Measurements from ENCODE around the gene PRDX5. TPM values are rescaled to one million over a fixed set of nuclear protein-coding genes. Genes with fewer than 3 reads are reported as not detected.
A peak's percentile ranks its signal among the peaks of the same experiment; 100 is the strongest.

Gene PRDX5
- total RNA-seq, 5 donors from 2014 or later (not counting 1 experiment from before 2014, with no cell fraction given): 35.8 to 86.7 (median 71.7) TPM

GRCh38 chr11:64276653-64277431 is 41.1 kb upstream of the PRDX5 start:
- POLR2A ChIA-PET: no interaction called here

GRCh38 chr11:64278576-64279190 is 39.2 kb upstream of the PRDX5 start:
- WGBS (ENCODE audit: insufficient coverage): 87% methylated on average over 4 of the region's 8 CpGs
- H3K36me3 ChIP-seq (ENCODE audit: control insufficient read depth in 2 of 2, extremely low read depth in 1 of 2, insufficient read depth in 1 of 2, low read length in 1 of 2): peaks cover 2 to 25% of the 10 kb centered on the region in 2 donors
- H3K4me1 Mint-ChIP-seq: peaks cover 10 to 14% (median 13%) of the 10 kb centered on the region in 3 donors
- H3K27me3 ChIP-seq (replicated peaks in 1 of 2; ENCODE audit: control insufficient read depth in 2 of 2, extremely low read depth in 1 of 2, insufficient read depth in 2 of 2, low read length in 1 of 2): no peaks in the 10 kb centered on the region
- peaks cover 11% of the 10 kb centered on the region for H3K36me3 Mint-ChIP-seq
- DNase-seq (no peak), ATAC-seq (replicated peaks in 1 of 4) (no peak)
- no peaks in the 10 kb centered on the region for H3K27me3 Mint-ChIP-seq
- H3K27ac ChIP-seq (ENCODE audit: low read length): no peak overlapping the region
- no peak overlapping the region for H3K4me3 Mint-ChIP-seq
- no peaks in the 10 kb centered on the region for H3K9me3 ChIP-seq
- ChIA-PET POLR2A (no interaction called here), CTCF (interaction anchor here (0.7 to 0.9 kb wide), 2 partner anchors 69 to 93 kb away, joined by 4 read pairs; partner anchors contain the start of gene STIP1 (in 1 of the 2))
- no peak overlapping the region for H3K4me3 ChIP-seq (ENCODE audit: control insufficient read depth in 1 of 2, extremely low read depth in 1 of 2, low read length in 1 of 2)
- peaks cover 0 to 12% of the 10 kb centered on the region in 2 experiments for H3K4me1 ChIP-seq (ENCODE audit: control insufficient read depth in 1 of 2, extremely low read depth in 1 of 2, insufficient read depth in 2 of 2, low read length in 2 of 2)
- H3K27ac Mint-ChIP-seq: no peak overlapping the region
- no peaks in the 10 kb centered on the region for H3K9me3 Mint-ChIP-seq

More at GRCh38 chr11:64276653-64277431, 41.1 kb upstream of the PRDX5 start:
- Histone ChIP-seq H3K4me1 (ENCODE audit: control insufficient read depth in 1 of 2, extremely low read depth in 1 of 2, insufficient read depth in 2 of 2, low read length in 2 of 2) (peaks cover 0 to 7% of the 10 kb centered on the region in 2 experiments), H3K27me3 (replicated peaks in 1 of 2; ENCODE audit: control insufficient read depth in 2 of 2, extremely low read depth in 1 of 2, insufficient read depth in 2 of 2, low read length in 1 of 2) (no peaks in the 10 kb centered on the region), H3K9me3 (no peaks in the 10 kb centered on the region), H3K27ac (ENCODE audit: low read length) (no peak overlapping the region), H3K36me3 (ENCODE audit: control insufficient read depth in 2 of 2, extremely low read depth in 1 of 2, insufficient read depth in 1 of 2, low read length in 1 of 2) (peaks cover 6 to 18% of the 10 kb centered on the region in 2 donors), H3K4me3 (ENCODE audit: control insufficient read depth in 1 of 2, extremely low read depth in 1 of 2, low read length in 1 of 2) (no peak overlapping the region)
- Mint-ChIP-seq H3K9me3 (no peaks in the 10 kb centered on the region), H3K4me3 (no peak overlapping the region), H3K27me3 (no peaks in the 10 kb centered on the region), H3K36me3 (peaks cover 11% of the 10 kb centered on the region), H3K27ac (no peak overlapping the region), H3K4me1 (peaks cover 2 to 8% (median 6%) of the 10 kb centered on the region in 3 donors)
- ATAC-seq (replicated peaks in 1 of 4): no peak
- DNase-seq: no peak
- CTCF ChIA-PET: interaction anchor here in 1 of 2 donors (0.6 kb wide), 1 partner anchor 129 kb away, joined by 3 read pairs; no protein-coding TSS in a partner anchor
- WGBS (ENCODE audit: insufficient coverage): 95% methylated on average over 16 of the region's 17 CpGs

GRCh38 chr11:64281957-64282770 is 35.8 kb upstream of the PRDX5 start:
- CTCF ChIA-PET: interaction anchor here (0.9 to 1.5 kb wide), 2 partner anchors 10 to 19 kb away, joined by 4 read pairs; no protein-coding TSS in a partner anchor
- no peaks in the 10 kb centered on the region for H3K9me3 Mint-ChIP-seq
- H3K9me3 ChIP-seq: no peaks in the 10 kb centered on the region
- H3K27ac ChIP-seq (ENCODE audit: low read length): no peak overlapping the region
- no peak overlapping the region for H3K4me3 ChIP-seq (ENCODE audit: control insufficient read depth in 1 of 2, extremely low read depth in 1 of 2, low read length in 1 of 2)
- WGBS (ENCODE audit: insufficient coverage): 100% methylated on average over 4 of the region's 22 CpGs
- no peak overlapping the region for H3K27ac Mint-ChIP-seq
- no peaks in the 10 kb centered on the region for H3K27me3 ChIP-seq (replicated peaks in 1 of 2; ENCODE audit: control insufficient read depth in 2 of 2, extremely low read depth in 1 of 2, insufficient read depth in 2 of 2, low read length in 1 of 2)
- H3K4me1 Mint-ChIP-seq: peaks cover 19 to 27% (median 25%) of the 10 kb centered on the region in 3 donors
- H3K4me3 Mint-ChIP-seq: no peak overlapping the region
- H3K27me3 Mint-ChIP-seq: no peaks in the 10 kb centered on the region
- H3K36me3 ChIP-seq (ENCODE audit: control insufficient read depth in 2 of 2, extremely low read depth in 1 of 2, insufficient read depth in 1 of 2, low read length in 1 of 2): peaks cover under 1 to 14% of the 10 kb centered on the region in 2 donors
- POLR2A ChIA-PET: no interaction called here
- H3K4me1 ChIP-seq (ENCODE audit: control insufficient read depth in 1 of 2, extremely low read depth in 1 of 2, insufficient read depth in 2 of 2, low read length in 2 of 2): peaks cover 4 to 37% of the 10 kb centered on the region in 2 experiments
- ATAC-seq (replicated peaks in 1 of 4) (no peak), DNase-seq (no peak)
- H3K36me3 Mint-ChIP-seq: peaks cover 11% of the 10 kb centered on the region

GRCh38 chr11:64283092-64283491 is 34.8 kb upstream of the PRDX5 start:
- ATAC-seq (replicated peaks in 1 of 4) (no peak), DNase-seq (no peak)
- Mint-ChIP-seq H3K36me3 (peaks cover 11% of the 10 kb centered on the region), H3K4me3 (peak overlapping the region; percentile 34 to 86 (median 84)), H3K9me3 (no peaks in the 10 kb centered on the region), H3K27ac (no peak overlapping the region), H3K4me1 (peaks cover 19 to 27% (median 25%) of the 10 kb centered on the region in 3 donors), H3K27me3 (no peaks in the 10 kb centered on the region)
- ChIA-PET CTCF (interaction anchor here (0.5 to 3.7 kb wide), 4 partner anchors 11 to 34 kb away, joined by 4 to 16 read pairs (median 4); no protein-coding TSS in a partner anchor), POLR2A (interaction anchor here (0.5 to 1.3 kb wide), 4 partner anchors 11 to 106 kb away, joined by 3 to 6 read pairs (median 4); no protein-coding TSS in a partner anchor)
- Histone ChIP-seq H3K9me3 (no peaks in the 10 kb centered on the region), H3K27ac (ENCODE audit: low read length) (no peak overlapping the region), H3K27me3 (replicated peaks in 1 of 2; ENCODE audit: control insufficient read depth in 2 of 2, extremely low read depth in 1 of 2, insufficient read depth in 2 of 2, low read length in 1 of 2) (no peaks in the 10 kb centered on the region), H3K4me1 (ENCODE audit: control insufficient read depth in 1 of 2, extremely low read depth in 1 of 2, insufficient read depth in 2 of 2, low read length in 2 of 2) (peaks cover 4 to 37% of the 10 kb centered on the region in 2 experiments), H3K36me3 (ENCODE audit: control insufficient read depth in 2 of 2, extremely low read depth in 1 of 2, insufficient read depth in 1 of 2, low read length in 1 of 2) (peaks cover 0 to 12% of the 10 kb centered on the region in 2 donors), H3K4me3 (ENCODE audit: control insufficient read depth in 1 of 2, extremely low read depth in 1 of 2, low read length in 1 of 2) (no peak overlapping the region)
- WGBS (ENCODE audit: insufficient coverage): 96% methylated on average over 3 of the region's 3 CpGs

GRCh38 chr11:64284048-64284961 is 33.6 kb upstream of the PRDX5 start, which contains the start of gene BAD:
TSS of gene BAD (minus strand) at chr11:64284665. CDS start at chr11:64284368, 297 bp downstream.
- peak; percentile 81 to 94 (median 89) for DNase-seq
- H3K4me1 Mint-ChIP-seq: peaks cover 19 to 27% (median 25%) of the 10 kb centered on the region in 3 donors
- no peaks in the 10 kb centered on the region for H3K9me3 Mint-ChIP-seq
- no peaks in the 10 kb centered on the region for H3K27me3 Mint-ChIP-seq
- WGBS (ENCODE audit: insufficient coverage): 5% methylated on average over 33 of the region's 44 CpGs
- ChIA-PET POLR2A (interaction anchor here (0.5 to 1.7 kb wide), 7 partner anchors 9 to 43 kb away, joined by 3 to 6 read pairs (median 5); partner anchors contain the start of genes FKBP2 (in 1 of the 2), PRDX5 (in 1 of the 2) and TRMT112 (in 1 of the 2)), CTCF (interaction anchor here (0.6 to 3.7 kb wide), 10 partner anchors 13 to 98 kb away, joined by 3 to 16 read pairs (median 6); partner anchors contain the start of genes CATSPERZ (in 1 of the 2), FKBP2 (in 1 of the 2), PRDX5 (in 1 of the 2) and STIP1 (in 1 of the 2))
- H3K4me3 ChIP-seq (ENCODE audit: control insufficient read depth in 1 of 2, extremely low read depth in 1 of 2, low read length in 1 of 2): peak within 1 kb of the TSS; percentile 76 to 87
- H3K4me3 Mint-ChIP-seq: peak within 1 kb of the TSS; percentile 84 to 86 (median 85)
- H3K36me3 Mint-ChIP-seq: peaks cover 5% of the 10 kb centered on the region
- peak within 1 kb of the TSS; percentile 100 for H3K27ac ChIP-seq (ENCODE audit: low read length)
- peaks cover 4 to 37% of the 10 kb centered on the region in 2 experiments for H3K4me1 ChIP-seq (ENCODE audit: control insufficient read depth in 1 of 2, extremely low read depth in 1 of 2, insufficient read depth in 2 of 2, low read length in 2 of 2)
- no peaks in the 10 kb centered on the region for H3K9me3 ChIP-seq
- H3K36me3 ChIP-seq (ENCODE audit: control insufficient read depth in 2 of 2, extremely low read depth in 1 of 2, insufficient read depth in 1 of 2, low read length in 1 of 2): peaks cover 0 to 7% of the 10 kb centered on the region in 2 donors
- peak within 1 kb of the TSS; percentile 92 to 95 for H3K27ac Mint-ChIP-seq
- ATAC-seq (replicated peaks in 1 of 4): peak; percentile 79 to 83 (median 80)
- H3K27me3 ChIP-seq (replicated peaks in 1 of 2; ENCODE audit: control insufficient read depth in 2 of 2, extremely low read depth in 1 of 2, insufficient read depth in 2 of 2, low read length in 1 of 2): peaks cover 0 to under 1% of the 10 kb centered on the region in 2 experiments
